HG03469 (cell line): ENCODE measurements around the gene MAPK13.
"Not testable (repeated sequence)": the region's sequence is repeated elsewhere in the genome, so short reads cannot be mapped to it uniquely, and the experiment has no call there.

Experiments used
- ATAC-seq: cut with Tn5 transposase; IDR thresholded peaks from one replicate; pipeline ENCODE4 v1.9.1; 2021; ENCODE audit warnings: mild to moderate bottlenecking, moderate library complexity, moderate number of reproducible peaks; ENCODE audit not compliant: unreplicated experiment

MAPK13 gene

GRCh38 chr6:36126553-36127458 lies 3.5 kb upstream of the MAPK13 start:
- ATAC-seq, result no peak

DNA sequence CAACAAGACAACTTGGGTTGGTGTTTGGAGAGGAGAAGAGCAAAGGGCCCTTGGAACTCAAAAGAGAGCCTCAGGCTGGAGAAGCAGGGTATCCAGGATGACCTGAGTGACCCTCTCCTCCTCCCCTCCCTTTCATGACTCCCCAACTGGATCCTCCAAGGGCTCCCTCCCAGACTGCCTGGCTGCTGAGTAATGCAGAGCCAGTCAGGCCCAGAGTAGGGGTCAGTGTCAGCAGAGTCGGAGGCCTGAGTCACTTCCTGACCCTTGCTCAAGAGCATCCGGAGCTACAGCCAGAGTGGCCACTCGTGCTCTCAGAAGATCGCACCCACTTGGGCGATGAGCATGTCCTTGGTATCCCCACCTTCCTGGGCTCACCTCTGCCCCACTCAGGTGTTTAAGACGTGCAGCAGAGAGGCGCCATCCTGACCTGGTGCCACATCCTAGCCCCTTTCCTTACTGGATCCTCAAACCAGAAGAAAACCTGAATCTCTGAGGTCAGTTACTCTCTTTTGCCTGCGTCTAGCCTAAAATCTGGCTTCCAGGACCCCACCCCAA lies 2.8 kb upstream of the MAPK13 start:
- no peak for ATAC-seq

- ATAC-seq, result no peak
Measured at GRCh38 chr6:36128073-36128472, 2.2 kb upstream of the MAPK13 start.

DNA sequence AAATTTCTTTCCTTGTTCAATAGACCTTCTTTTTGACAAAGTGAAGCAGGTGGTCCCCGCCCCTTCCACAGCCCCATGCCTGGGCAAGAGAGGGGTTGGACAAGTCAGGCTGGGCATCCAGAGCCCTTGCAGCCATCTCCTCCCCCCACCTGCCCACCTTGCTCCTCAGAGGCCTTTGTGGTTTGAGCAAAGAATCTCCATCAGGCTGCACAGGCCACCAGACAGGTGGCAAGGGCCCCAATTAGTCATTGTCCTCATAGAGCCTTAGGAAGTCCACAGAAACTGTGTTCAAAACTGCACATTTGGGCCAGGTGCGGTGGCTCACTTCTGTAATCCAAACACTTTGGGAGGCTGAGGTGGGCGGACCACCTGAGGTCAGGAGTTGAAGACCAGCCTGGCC lies 1.5 kb upstream of the MAPK13 start:
- ATAC-seq, result no peak

GRCh38 chr6:36129334-36129733 lies 979 bp upstream of the MAPK13 start:
- ATAC-seq, result not testable (repeated sequence)

- no peak for ATAC-seq
Measured at GRCh38 chr6:36130667-36131510, 576 bp downstream of the MAPK13 start.

DNA sequence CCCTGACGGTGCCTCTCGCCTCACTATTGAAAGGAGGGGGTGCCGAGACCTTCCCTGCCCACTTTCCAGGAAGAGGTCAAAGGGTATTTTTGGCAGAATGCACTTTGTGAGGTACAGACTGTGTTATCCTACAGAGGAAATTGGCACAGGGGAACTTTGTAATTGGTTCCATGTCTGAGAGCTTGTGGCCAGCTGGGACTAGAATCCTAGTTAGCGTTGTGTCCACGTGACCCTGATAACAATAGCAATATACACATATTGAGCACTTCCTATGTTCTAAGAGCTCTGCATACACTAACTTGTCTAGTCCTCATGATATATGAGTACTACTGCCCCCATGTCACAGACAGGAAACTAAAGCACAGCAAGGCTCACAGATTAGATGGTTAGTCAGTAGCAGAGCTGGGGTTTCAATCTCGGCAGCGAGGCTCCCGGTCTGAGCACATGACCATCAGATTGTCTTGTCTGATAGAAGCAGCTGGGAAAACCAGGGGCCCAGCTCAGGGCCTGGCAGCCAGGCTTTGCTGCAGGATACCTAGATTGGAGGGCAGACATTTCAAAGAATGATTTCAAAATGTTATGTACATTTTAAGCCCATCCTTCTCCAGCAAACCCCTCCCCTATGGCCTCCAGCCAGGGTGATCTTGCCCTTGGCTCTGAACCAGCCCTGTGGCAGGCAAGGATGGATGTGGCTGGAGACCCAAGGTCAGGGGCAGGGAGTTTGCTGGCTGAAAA lies 1.4 kb downstream of the MAPK13 start:
- ATAC-seq, result peak; percentile 85

GRCh38 chr6:36132246-36132895 lies 2.1 kb downstream of the MAPK13 start:
- no peak for ATAC-seq

- no peak for ATAC-seq
Measured at GRCh38 chr6:36133148-36133547, 2.8 kb downstream of the MAPK13 start.

DNA sequence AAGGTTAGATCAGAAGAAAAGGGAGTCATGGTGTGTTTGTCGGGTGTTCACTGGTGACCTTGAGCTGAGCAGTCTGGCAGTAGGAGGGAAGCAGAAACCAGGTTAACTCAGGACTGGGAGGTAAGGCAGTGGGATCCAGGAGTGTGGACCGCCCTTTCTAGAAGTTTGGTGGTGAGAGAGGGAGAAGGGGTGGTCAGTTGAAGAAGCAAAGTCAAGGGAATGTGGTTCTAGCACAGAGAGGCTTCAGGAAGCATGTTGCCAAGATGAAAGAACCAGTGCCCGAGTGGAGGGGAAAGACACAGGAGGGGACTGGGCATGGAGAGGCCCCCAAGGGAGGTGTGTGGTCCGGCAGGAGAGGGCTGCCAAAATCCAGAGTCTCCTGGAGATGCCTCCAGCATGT lies 3.6 kb downstream of the MAPK13 start:
- no peak for ATAC-seq

DNA sequence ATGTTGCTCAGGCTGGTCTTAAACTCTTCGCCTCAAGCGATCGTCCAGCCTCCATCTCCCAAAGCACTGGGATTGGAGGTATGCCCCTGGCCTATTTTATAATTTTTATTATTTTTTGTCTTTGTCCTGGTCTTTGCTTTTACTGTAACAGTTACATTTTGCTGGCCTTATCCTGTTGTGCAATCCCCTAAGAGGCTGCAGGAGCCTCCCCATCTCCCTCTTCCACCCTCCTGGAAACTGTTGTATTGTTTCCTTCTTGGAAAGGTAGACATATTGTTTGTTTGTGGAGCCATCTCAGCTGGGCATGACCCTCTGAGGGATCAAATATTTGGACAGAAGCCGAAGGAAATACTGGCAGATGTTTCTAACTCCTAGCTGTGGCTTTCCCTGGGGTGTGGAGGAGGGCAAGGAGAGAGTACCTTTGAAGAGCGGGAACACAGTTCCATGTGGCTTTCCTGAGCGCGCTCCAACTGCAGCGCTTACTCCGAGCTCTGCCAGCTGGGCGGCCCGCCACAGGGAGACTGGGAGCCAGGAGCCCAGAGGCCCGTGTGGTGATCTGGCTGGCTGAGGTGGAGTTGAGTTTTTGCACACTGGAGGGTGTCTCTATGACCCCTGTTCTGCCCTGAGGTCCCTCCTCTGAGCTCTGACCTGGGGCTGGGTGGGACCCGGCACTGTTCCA lies 4.9 kb downstream of the MAPK13 start:
- ATAC-seq, result no peak

- no peak for ATAC-seq
Measured at GRCh38 chr6:36136034-36136433, 5.7 kb downstream of the MAPK13 start.

DNA sequence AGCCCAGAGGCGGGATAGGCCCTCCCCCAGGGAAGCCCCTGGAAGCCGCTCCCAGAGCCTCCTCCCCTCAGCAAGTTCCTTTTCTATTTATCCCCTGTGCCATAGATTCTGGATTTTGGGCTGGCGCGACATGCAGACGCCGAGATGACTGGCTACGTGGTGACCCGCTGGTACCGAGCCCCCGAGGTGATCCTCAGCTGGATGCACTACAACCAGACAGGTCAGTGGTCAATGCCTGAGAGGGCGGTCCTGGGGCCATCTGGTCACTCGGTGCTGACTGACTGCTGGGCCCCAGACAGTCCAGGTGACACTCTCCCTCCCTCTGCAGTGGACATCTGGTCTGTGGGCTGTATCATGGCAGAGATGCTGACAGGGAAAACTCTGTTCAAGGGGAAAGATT lies 6.2 kb downstream of the MAPK13 start:
- ATAC-seq, result no peak

- no peak for ATAC-seq
Measured at GRCh38 chr6:36138667-36139066, 8.4 kb downstream of the MAPK13 start.

- no peak for ATAC-seq
Measured at GRCh38 chr6:36139431-36139830, 9.1 kb downstream of the MAPK13 start.

GRCh38 chr6:36139991-36140710 lies 9.8 kb downstream of the MAPK13 start:
- no peak for ATAC-seq

GRCh38 chr6:36141091-36141490 lies 10.8 kb downstream of the MAPK13 start:
- no peak for ATAC-seq

DNA sequence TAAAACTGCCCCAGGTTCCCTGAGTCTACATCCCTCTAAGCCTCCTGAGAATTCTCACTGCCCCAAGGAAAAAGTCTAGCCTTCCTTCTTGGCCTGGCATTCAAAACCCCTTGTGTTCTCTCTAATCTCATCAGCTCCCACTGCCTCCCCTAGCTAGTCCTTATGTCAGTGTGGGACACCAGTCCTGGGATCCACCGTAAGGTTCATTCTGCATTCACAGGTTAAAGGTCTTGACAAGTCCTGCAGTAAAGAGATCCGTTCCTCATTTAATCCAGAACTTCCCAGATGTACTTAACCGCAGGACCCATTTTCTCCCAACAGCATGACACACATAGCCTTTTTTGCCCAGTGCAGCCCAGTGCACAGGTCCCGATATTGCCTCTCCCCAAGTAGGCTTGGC lies 11.6 kb downstream of the MAPK13 start:
- ATAC-seq, result no peak
